Measurements from ENCODE around the gene KMT2B.

DNA sequence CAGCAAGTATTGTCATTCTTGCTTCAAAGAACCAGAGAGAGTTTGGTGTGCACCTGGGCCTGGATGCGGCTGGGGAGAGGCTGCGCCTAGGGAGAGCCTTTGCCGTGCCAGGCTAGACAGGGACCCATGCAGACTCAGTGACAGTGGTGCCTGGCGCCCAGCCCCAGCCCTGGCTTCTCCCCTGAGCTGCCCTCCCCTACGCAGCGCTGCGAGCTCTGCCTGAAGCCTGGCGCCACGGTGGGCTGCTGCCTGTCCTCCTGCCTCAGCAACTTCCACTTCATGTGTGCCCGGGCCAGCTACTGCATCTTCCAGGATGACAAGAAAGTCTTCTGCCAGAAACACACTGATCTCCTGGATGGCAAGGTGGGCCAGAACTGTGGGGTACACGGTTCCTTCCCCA is 12.0 kb downstream of the KMT2B start:
- TF ChIP-seq RELA (CRISPR knock-in tag; IDR thresholded peaks at IDR 0.05; ENCODE audit: borderline replicate concordance): no peak
- no peak for TF ChIP-seq TP53 (CRISPR knock-in tag; IDR thresholded peaks at IDR 0.05)
- TF ChIP-seq ESRRA (CRISPR knock-in tag; IDR thresholded peaks at IDR 0.05; ENCODE audit: borderline replicate concordance): no peak
- TF ChIP-seq, protein P1, sequence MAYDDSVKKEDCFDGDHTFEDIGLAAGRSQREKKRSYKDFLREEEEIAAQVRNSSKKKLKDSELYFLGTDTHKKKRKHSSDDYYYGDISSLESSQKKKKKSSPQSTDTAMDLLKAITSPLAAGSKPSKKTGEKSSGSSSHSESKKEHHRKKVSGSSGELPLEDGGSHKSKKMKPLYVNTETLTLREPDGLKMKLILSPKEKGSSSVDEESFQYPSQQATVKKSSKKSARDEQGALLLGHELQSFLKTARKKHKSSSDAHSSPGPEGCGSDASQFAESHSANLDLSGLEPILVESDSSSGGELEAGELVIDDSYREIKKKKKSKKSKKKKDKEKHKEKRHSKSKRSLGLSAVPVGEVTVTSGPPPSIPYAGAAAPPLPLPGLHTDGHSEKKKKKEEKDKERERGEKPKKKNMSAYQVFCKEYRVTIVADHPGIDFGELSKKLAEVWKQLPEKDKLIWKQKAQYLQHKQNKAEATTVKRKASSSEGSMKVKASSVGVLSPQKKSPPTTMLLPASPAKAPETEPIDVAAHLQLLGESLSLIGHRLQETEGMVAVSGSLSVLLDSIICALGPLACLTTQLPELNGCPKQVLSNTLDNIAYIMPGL (CRISPR knock-in tag; IDR thresholded peaks at IDR 0.05): no peak
- TF ChIP-seq, protein P2, sequence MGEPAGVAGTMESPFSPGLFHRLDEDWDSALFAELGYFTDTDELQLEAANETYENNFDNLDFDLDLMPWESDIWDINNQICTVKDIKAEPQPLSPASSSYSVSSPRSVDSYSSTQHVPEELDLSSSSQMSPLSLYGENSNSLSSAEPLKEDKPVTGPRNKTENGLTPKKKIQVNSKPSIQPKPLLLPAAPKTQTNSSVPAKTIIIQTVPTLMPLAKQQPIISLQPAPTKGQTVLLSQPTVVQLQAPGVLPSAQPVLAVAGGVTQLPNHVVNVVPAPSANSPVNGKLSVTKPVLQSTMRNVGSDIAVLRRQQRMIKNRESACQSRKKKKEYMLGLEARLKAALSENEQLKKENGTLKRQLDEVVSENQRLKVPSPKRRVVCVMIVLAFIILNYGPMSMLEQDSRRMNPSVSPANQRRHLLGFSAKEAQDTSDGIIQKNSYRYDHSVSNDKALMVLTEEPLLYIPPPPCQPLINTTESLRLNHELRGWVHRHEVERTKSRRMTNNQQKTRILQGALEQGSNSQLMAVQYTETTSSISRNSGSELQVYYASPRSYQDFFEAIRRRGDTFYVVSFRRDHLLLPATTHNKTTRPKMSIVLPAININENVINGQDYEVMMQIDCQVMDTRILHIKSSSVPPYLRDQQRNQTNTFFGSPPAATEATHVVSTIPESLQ (CRISPR knock-in tag; IDR thresholded peaks at IDR 0.05): no peak
- TF ChIP-seq TCF7 (CRISPR knock-in tag; IDR thresholded peaks at IDR 0.05; ENCODE audit: low read depth): no peak
- TF ChIP-seq, protein P3, sequence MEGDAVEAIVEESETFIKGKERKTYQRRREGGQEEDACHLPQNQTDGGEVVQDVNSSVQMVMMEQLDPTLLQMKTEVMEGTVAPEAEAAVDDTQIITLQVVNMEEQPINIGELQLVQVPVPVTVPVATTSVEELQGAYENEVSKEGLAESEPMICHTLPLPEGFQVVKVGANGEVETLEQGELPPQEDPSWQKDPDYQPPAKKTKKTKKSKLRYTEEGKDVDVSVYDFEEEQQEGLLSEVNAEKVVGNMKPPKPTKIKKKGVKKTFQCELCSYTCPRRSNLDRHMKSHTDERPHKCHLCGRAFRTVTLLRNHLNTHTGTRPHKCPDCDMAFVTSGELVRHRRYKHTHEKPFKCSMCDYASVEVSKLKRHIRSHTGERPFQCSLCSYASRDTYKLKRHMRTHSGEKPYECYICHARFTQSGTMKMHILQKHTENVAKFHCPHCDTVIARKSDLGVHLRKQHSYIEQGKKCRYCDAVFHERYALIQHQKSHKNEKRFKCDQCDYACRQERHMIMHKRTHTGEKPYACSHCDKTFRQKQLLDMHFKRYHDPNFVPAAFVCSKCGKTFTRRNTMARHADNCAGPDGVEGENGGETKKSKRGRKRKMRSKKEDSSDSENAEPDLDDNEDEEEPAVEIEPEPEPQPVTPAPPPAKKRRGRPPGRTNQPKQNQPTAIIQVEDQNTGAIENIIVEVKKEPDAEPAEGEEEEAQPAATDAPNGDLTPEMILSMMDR (IDR thresholded peaks at IDR 0.05): no peak
- TF ChIP-seq, protein P4, sequence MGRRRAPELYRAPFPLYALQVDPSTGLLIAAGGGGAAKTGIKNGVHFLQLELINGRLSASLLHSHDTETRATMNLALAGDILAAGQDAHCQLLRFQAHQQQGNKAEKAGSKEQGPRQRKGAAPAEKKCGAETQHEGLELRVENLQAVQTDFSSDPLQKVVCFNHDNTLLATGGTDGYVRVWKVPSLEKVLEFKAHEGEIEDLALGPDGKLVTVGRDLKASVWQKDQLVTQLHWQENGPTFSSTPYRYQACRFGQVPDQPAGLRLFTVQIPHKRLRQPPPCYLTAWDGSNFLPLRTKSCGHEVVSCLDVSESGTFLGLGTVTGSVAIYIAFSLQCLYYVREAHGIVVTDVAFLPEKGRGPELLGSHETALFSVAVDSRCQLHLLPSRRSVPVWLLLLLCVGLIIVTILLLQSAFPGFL (CRISPR knock-in tag; IDR thresholded peaks at IDR 0.05; ENCODE audit: borderline replicate concordance): no peak
- TF ChIP-seq, protein P5, sequence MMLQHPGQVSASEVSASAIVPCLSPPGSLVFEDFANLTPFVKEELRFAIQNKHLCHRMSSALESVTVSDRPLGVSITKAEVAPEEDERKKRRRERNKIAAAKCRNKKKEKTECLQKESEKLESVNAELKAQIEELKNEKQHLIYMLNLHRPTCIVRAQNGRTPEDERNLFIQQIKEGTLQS (CRISPR knock-in tag; conservative IDR thresholded peaks at IDR 0.05): no peak
- TF ChIP-seq, protein P6, sequence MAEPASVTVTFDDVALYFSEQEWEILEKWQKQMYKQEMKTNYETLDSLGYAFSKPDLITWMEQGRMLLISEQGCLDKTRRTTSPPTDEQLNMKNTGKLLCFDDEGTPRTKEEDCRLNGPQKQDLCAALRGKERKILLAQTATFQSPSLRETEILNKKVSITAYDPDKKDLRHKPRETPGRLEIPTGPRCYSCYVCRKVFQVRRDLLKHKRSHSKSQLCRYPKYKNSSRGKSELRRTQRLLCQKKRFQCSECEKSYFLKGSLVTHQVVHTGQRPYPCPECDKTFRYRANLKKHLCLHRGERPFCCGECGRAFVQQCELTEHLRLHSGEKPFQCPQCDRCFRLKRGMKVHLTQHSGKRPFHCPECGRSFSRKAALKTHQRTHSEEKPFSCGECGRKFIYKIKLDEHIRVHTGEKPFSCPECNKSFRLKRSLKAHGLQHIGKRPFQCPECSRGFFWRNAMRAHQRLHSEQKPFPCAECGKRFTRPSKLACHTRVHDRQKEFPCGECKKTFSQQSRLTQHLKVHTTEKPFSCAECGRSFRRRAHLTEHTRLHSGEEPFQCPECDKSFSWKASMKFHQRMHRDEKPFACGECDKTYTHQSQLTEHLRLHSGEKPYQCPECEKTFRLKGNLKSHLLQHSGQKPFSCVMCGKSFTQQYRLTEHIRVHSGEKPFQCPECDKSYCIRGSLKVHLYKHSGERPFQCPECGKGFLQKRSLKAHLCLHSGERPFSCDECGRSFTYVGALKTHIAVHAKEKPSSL (CRISPR knock-in tag; conservative IDR thresholded peaks at IDR 0.05): no peak
